Spleen (tissue), 11 donors: Measurements from ENCODE around the gene ANAPC7. TPM values are rescaled to one million over a fixed set of nuclear protein-coding genes. Genes with fewer than 3 reads are reported as not detected.

ENCODE experiments used
- DNase-seq: peaks from one replicate; pipeline ENCODE4 v3.0.0-alpha.2; 2020
- H3K27ac ChIP-seq, 8 donors: fragments of 200-600 bp; sonication (generic) in 7 of 8; 1 replicate in 4 of 8; 2 replicates in 4 of 8; pipeline versions ENCODE4 v1.5.0 to v1.8.0; 2016 to 2021; ENCODE audit warnings: inconsistent platforms in 4 of 8, mild to moderate bottlenecking in 4 of 8, moderate library complexity in 1 of 8
- H3K27me3 ChIP-seq, 7 donors: fragments of 200-600 bp; sonication (generic) in 6 of 7; replicated peaks in 1 of 7; 1 replicate in 4 of 7; 2 replicates in 3 of 7; pipeline versions ENCODE4 v1.5.0 to v1.8.0; 2016 to 2021; ENCODE audit warnings: inconsistent platforms in 3 of 7, mild to moderate bottlenecking in 1 of 7
- H3K36me3 ChIP-seq, 6 donors: fragments of 200-600 bp; sonication (generic) in 5 of 6; 1 replicate in 4 of 6; 2 replicates in 2 of 6; pipeline versions ENCODE4 v1.5.0 to v1.8.0; 2016 to 2021; ENCODE audit warnings: inconsistent platforms in 2 of 6
- H3K4me1 ChIP-seq, 6 donors: fragments of 200-600 bp; sonication (generic) in 5 of 6; 1 replicate in 3 of 6; 2 replicates in 3 of 6; pipeline versions ENCODE4 v1.5.0 to v1.8.0; 2016 to 2021; ENCODE audit warnings: inconsistent platforms in 3 of 6
- H3K4me3 ChIP-seq, 8 donors: fragments of 200-600 bp; sonication (generic) in 7 of 8; 1 replicate in 4 of 8; 2 replicates in 4 of 8; pipeline versions ENCODE4 v1.5.0 to v1.8.0; 2016 to 2021; ENCODE audit warnings: inconsistent platforms in 4 of 8, mild to moderate bottlenecking in 4 of 8, moderate library complexity in 2 of 8
- H3K9me3 ChIP-seq, 8 donors: fragments of 200-600 bp; sonication (generic) in 7 of 8; 1 replicate in 4 of 8; 2 replicates in 4 of 8; pipeline versions ENCODE4 v1.5.0 to v1.8.0; 2016 to 2021; ENCODE audit warnings: inconsistent platforms in 4 of 8
- POLR2A ChIP-seq, 3 donors: fragments of 450-650 bp; IDR thresholded peaks; one replicate each; pipeline ENCODE4 v1.5.1; 2017; ENCODE audit warnings: antibody characterized with exemption in 3 of 3, mild to moderate bottlenecking in 1 of 3
- POLR2AphosphoS5 ChIP-seq, 3 donors: sonication (generic); formaldehyde crosslinking; IDR thresholded peaks; one replicate each; pipeline ENCODE4 v1.5.1; 2017; ENCODE audit warnings: antibody characterized with exemption in 3 of 3
- WGBS, 5 donors: extraction: QIAGEN DNeasy Blood & Tissue Kit in 3 of 5; methylation state at CpG; one replicate each; pipeline versions ENCODE4 v1.1.5 to v1.1.7; 2013 to 2018; 5-methylcytosine and 5-hydroxymethylcytosine counted together
- intact Hi-C: fragments of 100-400 bp; cut with DNase I; formaldehyde crosslinking; loops from one replicate; pipeline ENCODE4 v1.15.0; 2023; ENCODE audit warnings: low total_unique reads
- polyA plus RNA-seq, 3 donors: library from polyadenylated mRNA; stranded (reverse); fragments of 200-250 nt; gene quantifications; one replicate each; pipeline ENCODE4 v1.2.1, GENCODE V29; 2013
- total RNA-seq, 7 donors: library from RNA; depleted of rRNA in 3 of 7; stranded (reverse); fragments of >200 nt in 3 of 7; fragmentation: NEBNext Ultra II Directional in 4 of 7; extraction: Animal tissue kit (Norgen Biotek cat#: 25700) in 4 of 7; gene quantifications; one replicate each; pipeline versions ENCODE4 v1.1.0 to v1.2.1, GENCODE V29; 2016 to 2021
- TF ChIP-seq, protein P1 (sequence below), 11 experiments: fragments of 200-600 bp in 7 of 11; fragments of 450-650 bp in 4 of 11; sonication (generic) in 4 of 11; IDR thresholded peaks in 8 of 11; conservative IDR thresholded peaks in 3 of 11; 1 replicate in 7 of 11; 2 replicates in 4 of 11; pipeline versions ENCODE4 v1.4.0 to v1.8.0; 2016 to 2021; ENCODE audit warnings: antibody characterized with exemption in 11 of 11, inconsistent platforms in 4 of 11, mild to moderate bottlenecking in 1 of 11
- donor health status: healthy with polysubstance abuse.
- donor health status: DM: no; HTN: no; CAD: no; lungs with moderate emphysema.
- donor health status: DM: no; HTN: no; CAD: no.
- donor health status: Bipolar disorder and iron deficiency.
- donor health status: healthy.
- donor health status: DM: no; HTN: no; CAD: no.
- donor health status: DM: yes; HTN: yes; CAD: no.

ANAPC7 gene
- total and polyA plus RNA-seq, 10 donors = 32.2 to 78.0 (median 50.3) TPM

DNA sequence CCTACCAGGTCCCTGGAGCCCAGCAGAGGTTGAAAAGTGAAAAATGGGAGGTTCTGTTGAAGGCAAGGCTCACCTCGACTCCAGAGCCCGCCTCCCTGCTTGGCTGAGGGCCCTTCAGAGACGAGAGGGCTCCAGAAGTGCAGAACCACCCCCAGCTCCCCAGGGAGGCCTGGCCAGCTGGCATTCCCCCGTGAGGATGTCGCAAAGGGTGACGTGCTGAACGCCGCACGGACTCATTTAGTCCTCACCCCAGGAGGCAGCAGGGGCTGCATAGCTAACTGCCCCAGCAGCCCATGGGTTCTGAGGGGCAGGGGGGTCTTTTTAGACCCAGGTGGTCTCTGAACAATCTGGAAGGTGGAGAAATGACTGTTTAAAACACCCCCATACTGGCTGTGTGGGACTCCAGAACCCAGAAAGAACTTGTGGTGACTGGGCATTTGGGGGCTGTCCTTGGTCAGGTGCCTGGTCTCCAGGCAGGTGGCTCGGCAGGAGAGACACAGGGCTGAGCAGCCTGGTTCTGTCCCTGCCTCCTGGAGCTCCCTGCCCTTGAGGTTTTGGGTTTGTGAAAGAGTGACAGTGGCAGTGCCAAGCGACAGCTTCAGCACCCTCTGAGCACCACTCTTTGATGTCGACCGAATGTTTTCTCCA lies 32.0 kb downstream of the ANAPC7 start:
- TF ChIP-seq POLR2AphosphoS5 (IDR thresholded peaks at IDR 0.05) (peak; percentile 59 to 65 (median 63)), POLR2A (IDR thresholded peaks at IDR 0.05) (no peak)
- WGBS, 5 donors = 39 to 67% (median 61%) methylated on average over 5 to 13 of the region's 13 CpGs

DNA sequence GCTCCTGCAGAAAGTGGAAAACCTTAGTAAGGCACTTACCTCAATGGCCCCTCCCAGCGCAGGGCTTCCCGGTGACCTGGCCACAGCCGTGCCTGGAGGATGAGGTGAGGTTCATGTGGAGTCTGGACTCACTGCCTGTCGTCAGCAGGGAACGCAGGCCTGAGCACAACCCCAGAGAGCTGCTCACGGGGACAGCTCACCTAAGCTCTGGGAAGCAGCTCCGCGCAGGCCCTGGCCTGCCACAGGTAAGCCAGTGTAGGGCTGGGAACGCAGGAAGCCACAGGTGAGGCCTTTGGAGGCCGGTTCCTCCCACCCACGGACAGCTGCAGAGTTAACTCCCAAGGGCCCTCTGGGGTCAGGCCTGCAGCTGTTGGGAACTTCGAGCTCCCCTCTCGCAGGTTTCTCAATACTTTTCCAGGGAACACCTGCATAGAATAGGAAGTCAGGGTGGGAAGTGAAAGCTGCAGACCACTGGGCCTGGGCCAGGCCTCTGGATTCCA lies 32.7 kb downstream of the ANAPC7 start:
- Histone ChIP-seq H3K4me1 (peaks cover 0 to 51% (median 17%) of the 10 kb centered on the region in 6 donors), H3K9me3 (no peaks in the 10 kb centered on the region), H3K27me3 (no peaks in the 10 kb centered on the region), H3K27ac (peak overlapping the region in 2 of 8 donors; percentile 49 to 50), H3K4me3 (no peak overlapping the region), H3K36me3 (peaks cover 0 to 60% (median 42%) of the 10 kb centered on the region in 6 donors)
- intact Hi-C loops = no loop called here
- WGBS, 5 donors = 47 to 84% (median 78%) methylated on average over 5 to 13 of the region's 13 CpGs
- DNase-seq = peak; percentile 73
- TF ChIP-seq, protein P1, sequence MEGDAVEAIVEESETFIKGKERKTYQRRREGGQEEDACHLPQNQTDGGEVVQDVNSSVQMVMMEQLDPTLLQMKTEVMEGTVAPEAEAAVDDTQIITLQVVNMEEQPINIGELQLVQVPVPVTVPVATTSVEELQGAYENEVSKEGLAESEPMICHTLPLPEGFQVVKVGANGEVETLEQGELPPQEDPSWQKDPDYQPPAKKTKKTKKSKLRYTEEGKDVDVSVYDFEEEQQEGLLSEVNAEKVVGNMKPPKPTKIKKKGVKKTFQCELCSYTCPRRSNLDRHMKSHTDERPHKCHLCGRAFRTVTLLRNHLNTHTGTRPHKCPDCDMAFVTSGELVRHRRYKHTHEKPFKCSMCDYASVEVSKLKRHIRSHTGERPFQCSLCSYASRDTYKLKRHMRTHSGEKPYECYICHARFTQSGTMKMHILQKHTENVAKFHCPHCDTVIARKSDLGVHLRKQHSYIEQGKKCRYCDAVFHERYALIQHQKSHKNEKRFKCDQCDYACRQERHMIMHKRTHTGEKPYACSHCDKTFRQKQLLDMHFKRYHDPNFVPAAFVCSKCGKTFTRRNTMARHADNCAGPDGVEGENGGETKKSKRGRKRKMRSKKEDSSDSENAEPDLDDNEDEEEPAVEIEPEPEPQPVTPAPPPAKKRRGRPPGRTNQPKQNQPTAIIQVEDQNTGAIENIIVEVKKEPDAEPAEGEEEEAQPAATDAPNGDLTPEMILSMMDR (IDR thresholded peaks at IDR 0.05 in 8 of 11, conservative IDR thresholded peaks at IDR 0.05 in 3 of 11) = no peak
- peak in 2 of 3 donors; percentile 17 to 56 for TF ChIP-seq POLR2AphosphoS5 (IDR thresholded peaks at IDR 0.05)

More for the DNA sequence above, 32.0 kb downstream of the ANAPC7 start:
- peaks cover 0 to 68% (median 49%) of the 10 kb centered on the region in 6 donors for H3K36me3 ChIP-seq
- intact Hi-C loops = no loop called here
- peak; percentile 85 for DNase-seq
- H3K4me3 ChIP-seq = no peak overlapping the region
- H3K4me1 ChIP-seq = peaks cover 0 to 45% (median 17%) of the 10 kb centered on the region in 6 donors
- no peaks in the 10 kb centered on the region for H3K27me3 ChIP-seq
- peak overlapping the region in 4 of 8 donors; percentile 18 to 50 (median 38) for H3K27ac ChIP-seq
- no peaks in the 10 kb centered on the region for H3K9me3 ChIP-seq

DNA sequence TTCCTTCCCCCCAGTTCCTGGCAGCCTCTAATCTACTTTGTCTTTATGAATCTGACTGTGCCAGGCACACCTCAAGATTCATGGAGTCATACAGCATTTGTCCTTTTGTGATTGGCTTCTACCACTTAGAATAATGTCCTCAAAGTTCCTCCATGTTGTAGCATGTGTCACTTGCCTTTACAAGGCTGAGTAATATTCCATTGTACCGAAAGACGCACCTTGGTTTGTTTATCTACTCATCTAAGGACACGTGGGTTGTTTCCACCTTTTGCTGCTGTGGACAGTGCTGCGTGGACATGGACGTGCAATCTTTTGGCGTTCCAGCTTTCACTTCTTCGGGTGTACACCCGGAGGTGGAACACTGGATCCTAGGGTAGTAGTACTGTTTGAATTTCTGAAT lies 33.5 kb downstream of the ANAPC7 start:
- intact Hi-C loops = no loop called here
- Histone ChIP-seq H3K27me3 (no peaks in the 10 kb centered on the region), H3K4me3 (no peak overlapping the region), H3K27ac (no peak overlapping the region), H3K36me3 (peaks cover 0 to 53% (median 35%) of the 10 kb centered on the region in 6 donors), H3K4me1 (peaks cover 0 to 55% (median 17%) of the 10 kb centered on the region in 6 donors), H3K9me3 (no peaks in the 10 kb centered on the region)
- TF ChIP-seq POLR2AphosphoS5 (IDR thresholded peaks at IDR 0.05) = no peak
- TF ChIP-seq, protein P1 (IDR thresholded peaks at IDR 0.05 in 8 of 11, conservative IDR thresholded peaks at IDR 0.05 in 3 of 11) = no peak
- DNase-seq = no peak
- WGBS, 5 donors = 96 to 98% (median 96%) methylated on average over 8 of the region's 8 CpGs

DNA sequence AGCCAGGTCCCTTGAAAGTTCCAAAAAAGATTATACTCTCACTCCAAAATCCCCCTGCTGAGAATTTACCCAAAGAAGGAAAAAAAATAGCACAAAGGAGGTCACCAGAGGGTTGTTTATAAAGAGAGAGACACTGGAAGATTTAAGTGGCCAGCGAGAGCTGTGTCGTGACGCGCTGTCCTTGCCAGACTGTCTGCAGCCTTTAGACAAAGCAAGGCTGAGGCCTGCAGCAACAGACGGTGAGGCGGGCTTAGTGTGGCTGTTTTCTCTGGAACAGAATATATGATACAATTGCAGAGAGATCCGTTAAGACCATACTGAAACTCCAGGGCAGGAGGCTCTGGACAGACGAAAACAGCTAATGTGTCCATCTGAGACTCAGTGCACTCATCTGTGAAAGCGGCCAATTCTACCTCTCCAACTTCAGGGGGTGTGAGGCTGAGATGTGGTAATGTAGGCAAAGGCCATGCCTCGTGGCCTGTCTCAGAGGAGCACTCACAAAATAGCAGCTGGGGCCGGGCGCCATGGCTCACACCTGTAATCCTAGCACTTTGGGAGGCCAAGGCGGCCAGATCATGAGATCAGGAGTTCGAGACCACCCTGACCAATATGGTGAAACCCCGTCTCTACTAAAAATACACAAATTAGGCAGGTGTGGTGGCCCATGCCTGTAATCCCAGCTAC lies 36.2 kb downstream of the ANAPC7 start:
- Histone ChIP-seq H3K36me3 (peaks cover 0 to 26% (median 9%) of the 10 kb centered on the region in 6 donors), H3K27ac (peak overlapping the region in 6 of 8 donors; percentile 40 to 63 (median 52)), H3K27me3 (no peaks in the 10 kb centered on the region), H3K4me1 (peaks cover 0 to 55% (median 17%) of the 10 kb centered on the region in 6 donors), H3K9me3 (no peaks in the 10 kb centered on the region), H3K4me3 (no peak overlapping the region)
- intact Hi-C loops = no loop called here
- DNase-seq = no peak
- WGBS, 5 donors = 81 to 87% (median 83%) methylated on average over 15 of the region's 15 CpGs
- TF ChIP-seq POLR2AphosphoS5 (IDR thresholded peaks at IDR 0.05) (no peak), POLR2A (IDR thresholded peaks at IDR 0.05) (no peak)
- TF ChIP-seq, protein P1 (IDR thresholded peaks at IDR 0.05 in 8 of 11, conservative IDR thresholded peaks at IDR 0.05 in 3 of 11) = no peak
